BLaER1 treated with 17β-estradiol and CSF1 and Interleukin-3, amounts not matched to agents 10 nM and 100 nM (cell line): Measurements from ENCODE around the gene ACOX3.

Experiments used
- H3K27ac ChIP-seq, 11 experiments: shearing (Covaris generic); formaldehyde crosslinking; 2 replicates each; pipeline ENCODE4 v1.8.1; 2022
- H3K27me3 ChIP-seq, 11 experiments: shearing (Covaris generic); formaldehyde crosslinking; 2 replicates each; pipeline ENCODE4 v1.8.1; 2022
- H3K36me3 ChIP-seq, 11 experiments: shearing (Covaris generic); formaldehyde crosslinking; 2 replicates each; pipeline ENCODE4 v1.8.1; 2022
- H3K4me1 ChIP-seq, 10 experiments: shearing (Covaris generic); formaldehyde crosslinking; 2 replicates each; pipeline ENCODE4 v1.8.1; 2022
- H3K4me2 ChIP-seq, 11 experiments: shearing (Covaris generic); formaldehyde crosslinking; 2 replicates each; pipeline ENCODE4 v1.8.1; 2022
- H3K4me3 ChIP-seq, 10 experiments: shearing (Covaris generic); formaldehyde crosslinking; 2 replicates each; pipeline ENCODE4 v1.8.1; 2022
- H3K9ac ChIP-seq, 11 experiments: shearing (Covaris generic); formaldehyde crosslinking; 2 replicates each; pipeline ENCODE4 v1.8.1; 2022
- H3K9me3 ChIP-seq, 11 experiments: shearing (Covaris generic); formaldehyde crosslinking; replicated peaks in 1 of 11; 2 replicates each; pipeline ENCODE4 v1.8.1; 2022
- H4K20me1 ChIP-seq, 11 experiments: shearing (Covaris generic); formaldehyde crosslinking; 2 replicates each; pipeline ENCODE4 v1.8.1; 2022
- Cebpa-rat ChIP-seq, 11 experiments: shearing (Covaris generic); IDR thresholded peaks; 2 replicates each; pipeline ENCODE4 v1.8.1; 2022

ACOX3 gene

GRCh38 chr4:8443801-8444200, 3.3 kb upstream of the ACOX3 start:
- H4K20me1 ChIP-seq: peaks cover 11 to 81% (median 70%) of the 10 kb centered on the region in 11 experiments; a peak in 19 of 22 replicates
- peak overlapping the region in 4 of 11 experiments; percentile 88 to 98 (median 93); a peak in 6 of 22 replicates for H3K4me2 ChIP-seq
- H3K9me3 ChIP-seq: peaks cover 11 to 16% (median 15%) of the 10 kb centered on the region in 11 experiments; a peak in 21 of 22 replicates
- peaks cover 23 to 36% (median 27%) of the 10 kb centered on the region in 10 experiments for H3K4me1 ChIP-seq
- TF ChIP-seq Cebpa-rat (IDR thresholded peaks at IDR 0.05): no peak
- peaks cover 29 to 57% (median 44%) of the 10 kb centered on the region in 11 experiments for H3K36me3 ChIP-seq
- H3K27ac ChIP-seq: no peak overlapping the region
- peak overlapping the region in 2 of 11 experiments; percentile 84 to 88; a peak in 2 of 22 replicates for H3K9ac ChIP-seq
- H3K4me3 ChIP-seq: no peak overlapping the region
- H3K27me3 ChIP-seq: no peaks in the 10 kb centered on the region

GRCh38 chr4:8442596-8443358, 2.3 kb upstream of the ACOX3 start:
- Histone ChIP-seq H3K4me3 (peak overlapping the region in 6 of 10 experiments; percentile 87 to 100 (median 99); a peak in 9 of 20 replicates), H3K9me3 (peaks cover 14 to 26% (median 20%) of the 10 kb centered on the region in 11 experiments; a peak in 21 of 22 replicates), H3K9ac (peak overlapping the region; percentile 13 to 90 (median 84); a peak in 18 of 22 replicates), H4K20me1 (peaks cover 11 to 71% (median 60%) of the 10 kb centered on the region in 11 experiments; a peak in 19 of 22 replicates), H3K4me2 (peak overlapping the region; percentile 88 to 99 (median 97)), H3K27ac (no peak overlapping the region), H3K4me1 (peaks cover 23 to 36% (median 27%) of the 10 kb centered on the region in 10 experiments), H3K27me3 (no peaks in the 10 kb centered on the region), H3K36me3 (peaks cover 19 to 47% (median 33%) of the 10 kb centered on the region in 11 experiments)
- TF ChIP-seq Cebpa-rat (IDR thresholded peaks at IDR 0.05): no peak

GRCh38 chr4:8441499-8442091, 1.1 kb upstream of the ACOX3 start:
- peak overlapping the region in 10 of 11 experiments; percentile 78 to 95 (median 92); a peak in 16 of 22 replicates for H3K27ac ChIP-seq
- peak; percentile 71 to 99 (median 90) for TF ChIP-seq Cebpa-rat (IDR thresholded peaks at IDR 0.05)
- peak overlapping the region; percentile 77 to 90 (median 85) for H3K9ac ChIP-seq
- H3K4me1 ChIP-seq: peaks cover 23 to 37% (median 29%) of the 10 kb centered on the region in 10 experiments
- peak overlapping the region; percentile 87 to 100 (median 99) for H3K4me3 ChIP-seq
- peak overlapping the region; percentile 88 to 99 (median 97) for H3K4me2 ChIP-seq
- peaks cover 8 to 35% (median 22%) of the 10 kb centered on the region in 11 experiments for H3K36me3 ChIP-seq
- H4K20me1 ChIP-seq: peaks cover 11 to 59% (median 48%) of the 10 kb centered on the region in 11 experiments; a peak in 19 of 22 replicates
- H3K27me3 ChIP-seq: no peaks in the 10 kb centered on the region
- H3K9me3 ChIP-seq: peaks cover 14 to 33% (median 20%) of the 10 kb centered on the region in 11 experiments; a peak in 21 of 22 replicates

- peak overlapping the region; percentile 87 to 100 (median 99) for H3K4me3 ChIP-seq
- peak overlapping the region; percentile 77 to 90 (median 85) for H3K9ac ChIP-seq
- H3K4me2 ChIP-seq: peak overlapping the region; percentile 29 to 99 (median 96)
- no peaks in the 10 kb centered on the region for H3K27me3 ChIP-seq
- H3K27ac ChIP-seq: peak overlapping the region; percentile 78 to 95 (median 91)
- peak in 2 of 11 experiments; percentile 33 to 75; a peak in 3 of 22 replicates for TF ChIP-seq Cebpa-rat (IDR thresholded peaks at IDR 0.05)
- peaks cover 37 to 53% (median 45%) of the 10 kb centered on the region in 10 experiments for H3K4me1 ChIP-seq
- H3K36me3 ChIP-seq: peaks cover 0 to 19% (median 13%) of the 10 kb centered on the region in 11 experiments; a peak in 16 of 22 replicates
- H3K9me3 ChIP-seq: peaks cover 14 to 33% (median 20%) of the 10 kb centered on the region in 11 experiments; a peak in 21 of 22 replicates
- H4K20me1 ChIP-seq: peaks cover 11 to 43% (median 32%) of the 10 kb centered on the region in 11 experiments; a peak in 18 of 22 replicates
These were observed 520 bp downstream of the ACOX3 start for GRCh38 chr4:8439914-8440491.

- Histone ChIP-seq H4K20me1 (peaks cover 11 to 34% (median 24%) of the 10 kb centered on the region in 11 experiments; a peak in 18 of 22 replicates), H3K9me3 (peaks cover 14 to 33% (median 20%) of the 10 kb centered on the region in 11 experiments; a peak in 21 of 22 replicates), H3K27me3 (no peaks in the 10 kb centered on the region), H3K4me1 (peaks cover 39 to 61% (median 50%) of the 10 kb centered on the region in 10 experiments), H3K9ac (0 out of 22 replicates have a peak overlapping the region, but pooled peaks of 1 of the 11 experiments have one; percentile 90), H3K4me2 (peak overlapping the region in 10 of 11 experiments; percentile 29 to 99 (median 96); a peak in 10 of 22 replicates), H3K36me3 (peaks cover 0 to 17% (median 8%) of the 10 kb centered on the region in 11 experiments; a peak in 12 of 22 replicates), H3K27ac (peak overlapping the region in 4 of 11 experiments; percentile 84 to 95 (median 89); a peak in 5 of 22 replicates), H3K4me3 (peak overlapping the region; percentile 87 to 100 (median 99); a peak in 13 of 20 replicates)
- no peak for TF ChIP-seq Cebpa-rat (IDR thresholded peaks at IDR 0.05)
These were observed 1.4 kb downstream of the ACOX3 start for GRCh38 chr4:8439168-8439567.

GRCh38 chr4:8438743-8439142, 1.8 kb downstream of the ACOX3 start:
- peak overlapping the region in 4 of 11 experiments; percentile 29 to 98 (median 76); a peak in 1 of 22 replicates for H3K4me2 ChIP-seq
- H3K9me3 ChIP-seq: peaks cover 14 to 33% (median 20%) of the 10 kb centered on the region in 11 experiments; a peak in 21 of 22 replicates
- peak overlapping the region in 4 of 10 experiments; percentile 87 to 100 (median 96); a peak in 4 of 20 replicates for H3K4me3 ChIP-seq
- H3K27me3 ChIP-seq: no peaks in the 10 kb centered on the region
- H3K9ac ChIP-seq: no peak overlapping the region
- peaks cover 0 to 17% (median 10%) of the 10 kb centered on the region in 11 experiments; a peak in 12 of 22 replicates for H3K36me3 ChIP-seq
- H4K20me1 ChIP-seq: peaks cover 11 to 30% (median 23%) of the 10 kb centered on the region in 11 experiments; a peak in 18 of 22 replicates
- H3K4me1 ChIP-seq: peaks cover 39 to 60% (median 50%) of the 10 kb centered on the region in 10 experiments
- TF ChIP-seq Cebpa-rat (IDR thresholded peaks at IDR 0.05): no peak
- H3K27ac ChIP-seq: no peak overlapping the region

- TF ChIP-seq Cebpa-rat (IDR thresholded peaks at IDR 0.05): no peak
- peaks cover 14 to 33% (median 20%) of the 10 kb centered on the region in 11 experiments; a peak in 21 of 22 replicates for H3K9me3 ChIP-seq
- H3K36me3 ChIP-seq: peaks cover 0 to 11% (median 0%) of the 10 kb centered on the region in 11 experiments; a peak in 6 of 22 replicates
- H3K4me2 ChIP-seq: 0 out of 22 replicates have a peak overlapping the region, but pooled peaks of 2 of the 11 experiments have one; percentile 1 to 4
- H4K20me1 ChIP-seq: peaks cover 0 to 16% (median 9%) of the 10 kb centered on the region in 11 experiments; a peak in 17 of 22 replicates
- no peaks in the 10 kb centered on the region for H3K27me3 ChIP-seq
- H3K4me1 ChIP-seq: peaks cover 28 to 46% (median 36%) of the 10 kb centered on the region in 10 experiments
- no peak overlapping the region for H3K4me3 ChIP-seq
- no peak overlapping the region for H3K27ac ChIP-seq
- no peak overlapping the region for H3K9ac ChIP-seq
These were observed 3.2 kb downstream of the ACOX3 start for GRCh38 chr4:8437281-8437680.
